Large intestine (tissue), 3 donors: ENCODE data around the gene LSM7. TPM values are rescaled to one million over a fixed set of nuclear protein-coding genes. Genes with fewer than 3 reads are reported as not detected.

Experiments used
- DNase-seq, 2 donors: peaks; one replicate each; pipeline versions ENCODE4 v3.0.0 to v3.0.0-alpha.2; 2013
- H3K27ac ChIP-seq: one replicate; pipeline ENCODE4 v1.5.1; 2013; ENCODE audit warnings: low read length
- H3K27me3 ChIP-seq: 2 replicates; pipeline ENCODE4 v1.6.1; 2013; ENCODE audit warnings: low read length; ENCODE audit not compliant: control insufficient read depth, insufficient read depth
- H3K36me3 ChIP-seq: 2 replicates; pipeline ENCODE4 v1.6.1; 2013; ENCODE audit warnings: low read length; ENCODE audit not compliant: control insufficient read depth, insufficient read depth
- H3K4me1 ChIP-seq: one replicate; pipeline ENCODE4 v1.6.1; 2013; ENCODE audit warnings: low read length; ENCODE audit not compliant: control insufficient read depth, insufficient read depth
- H3K4me3 ChIP-seq: one replicate; pipeline ENCODE4 v1.5.1; 2013; ENCODE audit warnings: low read length
- H3K9me3 ChIP-seq: one replicate; pipeline ENCODE4 v1.6.1; 2013; ENCODE audit warnings: mild to moderate bottlenecking, low read depth, low read length, moderate library complexity; ENCODE audit not compliant: control insufficient read depth
- WGBS: methylation state at CpG from one replicate; pipeline ENCODE4 v1.1.5; 2013; ENCODE audit warnings: low lambda C conversion rate; ENCODE audit not compliant: insufficient coverage; 5-methylcytosine and 5-hydroxymethylcytosine counted together
- polyA plus RNA-seq: library from polyadenylated mRNA; unstranded; fragments of 120-200 nt; gene quantifications from one replicate; pipeline ENCODE4 v1.2.1, GENCODE V29; 2013

LSM7 gene
- polyA plus RNA-seq, 1 donor, result 152 TPM

DNA sequence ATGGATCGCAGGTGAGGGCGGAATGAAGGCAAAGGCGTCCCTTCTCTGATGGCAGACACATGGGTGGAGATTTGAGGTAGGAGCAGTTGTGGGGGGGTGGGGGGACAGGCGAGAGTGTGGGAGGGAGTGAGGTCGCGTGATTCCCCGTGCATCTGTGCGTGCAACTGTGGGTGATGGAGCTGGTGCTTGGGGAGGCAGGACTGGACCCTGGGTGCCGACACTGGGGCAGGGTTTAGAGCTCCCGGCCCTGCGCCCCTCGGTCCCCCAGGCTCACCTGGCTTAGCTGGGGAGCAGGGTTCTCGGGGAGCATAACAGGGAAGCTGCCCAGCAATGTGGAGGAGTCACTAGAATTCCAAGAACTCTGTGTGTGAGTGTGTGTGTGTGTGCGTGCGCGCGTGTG lies 35.0 kb upstream of the LSM7 start:
- no peak for DNase-seq
- Histone ChIP-seq H3K9me3 (peaks cover 6% of the 10 kb centered on the region), H3K4me3 (no peak overlapping the region), H3K4me1 (no peaks in the 10 kb centered on the region), H3K36me3 (no peaks in the 10 kb centered on the region), H3K27me3 (peaks cover 34% of the 10 kb centered on the region), H3K27ac (no peak overlapping the region)
- no CpG with 5 or more reads among the region's 17 CpGs for WGBS

GRCh38 chr19:2362970-2363300 lies 34.5 kb upstream of the LSM7 start:
- peaks cover 6% of the 10 kb centered on the region for H3K9me3 ChIP-seq
- no peak overlapping the region for H3K4me3 ChIP-seq
- no peaks in the 10 kb centered on the region for H3K4me1 ChIP-seq
- no peaks in the 10 kb centered on the region for H3K36me3 ChIP-seq
- peaks cover 34% of the 10 kb centered on the region for H3K27me3 ChIP-seq
- DNase-seq, result no peak
- no peak overlapping the region for H3K27ac ChIP-seq
- WGBS, result no CpG with 5 or more reads among the region's 15 CpGs

DNA sequence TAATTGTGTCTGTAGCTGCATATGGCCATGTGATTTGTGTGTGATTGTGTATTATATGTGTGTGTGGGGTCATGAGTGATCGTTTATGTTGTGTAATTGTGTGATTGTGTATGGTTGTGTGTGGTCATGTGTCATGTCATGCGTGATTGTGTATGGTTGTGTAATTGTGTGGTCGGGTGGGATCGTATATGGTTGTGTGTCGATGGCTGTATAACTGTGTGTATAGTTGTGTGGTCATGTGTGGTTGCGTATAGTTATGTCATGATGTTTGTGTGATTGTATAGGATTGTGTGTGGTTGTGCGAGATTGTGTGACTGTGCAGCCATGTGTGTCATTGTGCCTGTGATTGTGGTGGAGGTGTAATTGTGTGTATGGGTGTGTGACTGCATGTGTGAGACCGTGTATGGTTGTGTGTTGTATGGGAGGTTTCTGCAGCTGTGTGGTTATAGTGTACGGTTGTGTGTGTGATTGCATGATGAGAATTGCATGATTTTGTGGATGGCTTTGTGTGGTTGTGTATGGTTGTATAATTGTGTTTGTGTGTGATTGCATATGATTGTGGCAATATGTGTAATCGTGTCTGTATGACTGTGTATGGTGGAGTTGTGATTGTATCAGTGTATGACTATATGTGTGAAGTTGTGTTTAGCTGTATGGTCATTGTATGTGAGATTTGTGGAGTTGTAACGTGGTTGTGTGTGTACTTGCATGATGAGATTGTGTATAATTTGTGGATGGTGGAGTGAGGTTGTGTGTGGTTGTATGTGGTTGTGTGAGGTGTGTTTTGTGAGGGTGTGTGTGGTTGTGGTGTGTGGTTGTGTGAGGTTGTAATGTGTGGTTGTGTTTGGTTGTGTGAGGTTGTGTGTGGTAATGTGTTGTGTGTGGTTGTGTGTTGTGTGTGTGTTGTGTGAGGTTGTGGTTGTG lies 33.9 kb upstream of the LSM7 start:
- no peak for DNase-seq
- Histone ChIP-seq H3K27me3 (peaks cover 34% of the 10 kb centered on the region), H3K4me3 (no peak overlapping the region), H3K27ac (no peak overlapping the region), H3K9me3 (peaks cover 6% of the 10 kb centered on the region), H3K4me1 (no peaks in the 10 kb centered on the region), H3K36me3 (no peaks in the 10 kb centered on the region)
- WGBS, result 100% methylated on average over 2 of the region's 11 CpGs

- Histone ChIP-seq H3K9me3 (peaks cover 6% of the 10 kb centered on the region), H3K27ac (no peak overlapping the region), H3K4me3 (no peak overlapping the region), H3K36me3 (no peaks in the 10 kb centered on the region), H3K4me1 (no peaks in the 10 kb centered on the region), H3K27me3 (peaks cover 34% of the 10 kb centered on the region)
- no peak for DNase-seq
- WGBS, result no CpG with 5 or more reads among the region's 24 CpGs
These were observed 33.1 kb upstream of the LSM7 start for GRCh38 chr19:2361246-2362045.

- no CpG with 5 or more reads among the region's 11 CpGs for WGBS
- peaks cover 6% of the 10 kb centered on the region for H3K9me3 ChIP-seq
- no peak overlapping the region for H3K27ac ChIP-seq
- H3K4me1 ChIP-seq, result no peaks in the 10 kb centered on the region
- DNase-seq, result no peak
- no peaks in the 10 kb centered on the region for H3K36me3 ChIP-seq
- no peak overlapping the region for H3K4me3 ChIP-seq
- peaks cover 34% of the 10 kb centered on the region for H3K27me3 ChIP-seq
These were observed 32.4 kb upstream of the LSM7 start for GRCh38 chr19:2360833-2361232.

DNA sequence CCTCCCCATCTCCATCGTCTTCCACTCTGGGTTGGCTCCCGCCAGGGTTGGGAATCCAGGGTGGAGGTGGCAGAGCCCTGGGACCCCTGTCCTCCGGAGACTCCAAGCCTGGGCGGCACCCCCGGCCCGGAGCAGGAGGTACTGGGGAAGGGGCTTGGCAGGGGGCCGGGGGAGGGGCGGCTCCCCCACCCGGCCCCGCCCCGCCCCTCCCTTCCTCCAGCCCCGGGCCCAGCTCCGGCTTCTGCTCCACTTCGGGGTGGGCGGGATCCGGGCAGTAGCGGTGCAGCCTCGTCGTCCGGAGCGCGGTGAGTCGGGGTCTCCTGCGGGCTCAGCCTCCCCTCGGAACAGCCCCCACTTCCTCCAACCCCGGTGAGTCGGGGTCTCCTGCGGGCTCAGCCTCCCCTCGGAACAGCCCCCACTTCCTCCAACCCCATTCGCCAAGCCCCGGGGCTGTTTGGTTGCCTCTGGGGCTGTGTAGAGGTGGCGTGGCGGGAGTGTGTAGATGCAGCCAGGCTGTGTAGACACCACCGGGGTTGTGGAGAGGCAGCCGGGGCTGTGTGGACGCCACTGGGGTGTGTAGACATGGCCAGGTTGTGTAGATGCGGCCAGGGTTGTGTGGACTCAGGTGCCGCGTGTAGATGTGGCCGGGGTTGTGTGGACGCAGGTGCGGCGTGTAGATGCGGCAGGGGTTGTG lies 31.8 kb upstream of the LSM7 start, which contains the start of gene TMPRSS9:
Gene TMPRSS9, plus strand, starts transcription at position 274 of the 694 bp plus-strand sequence. CDS start 29,521 bp downstream, outside the sequence.
- Histone ChIP-seq H3K9me3 (peaks cover 6% of the 10 kb centered on the region), H3K27me3 (peaks cover 34% of the 10 kb centered on the region), H3K4me1 (no peaks in the 10 kb centered on the region), H3K36me3 (no peaks in the 10 kb centered on the region), H3K27ac (no peak within 1 kb of the TSS), H3K4me3 (no peak within 1 kb of the TSS)
- no CpG with 5 or more reads among the region's 44 CpGs for WGBS
- no peak for DNase-seq

GRCh38 chr19:2358548-2359173 lies 30.3 kb upstream of the LSM7 start:
- Histone ChIP-seq H3K4me1 (no peaks in the 10 kb centered on the region), H3K36me3 (peaks cover 11% of the 10 kb centered on the region), H3K27me3 (peaks cover 34% of the 10 kb centered on the region), H3K27ac (no peak overlapping the region), H3K4me3 (no peak overlapping the region), H3K9me3 (peaks cover 6% of the 10 kb centered on the region)
- no CpG with 5 or more reads among the region's 28 CpGs for WGBS
- DNase-seq, result no peak

DNA sequence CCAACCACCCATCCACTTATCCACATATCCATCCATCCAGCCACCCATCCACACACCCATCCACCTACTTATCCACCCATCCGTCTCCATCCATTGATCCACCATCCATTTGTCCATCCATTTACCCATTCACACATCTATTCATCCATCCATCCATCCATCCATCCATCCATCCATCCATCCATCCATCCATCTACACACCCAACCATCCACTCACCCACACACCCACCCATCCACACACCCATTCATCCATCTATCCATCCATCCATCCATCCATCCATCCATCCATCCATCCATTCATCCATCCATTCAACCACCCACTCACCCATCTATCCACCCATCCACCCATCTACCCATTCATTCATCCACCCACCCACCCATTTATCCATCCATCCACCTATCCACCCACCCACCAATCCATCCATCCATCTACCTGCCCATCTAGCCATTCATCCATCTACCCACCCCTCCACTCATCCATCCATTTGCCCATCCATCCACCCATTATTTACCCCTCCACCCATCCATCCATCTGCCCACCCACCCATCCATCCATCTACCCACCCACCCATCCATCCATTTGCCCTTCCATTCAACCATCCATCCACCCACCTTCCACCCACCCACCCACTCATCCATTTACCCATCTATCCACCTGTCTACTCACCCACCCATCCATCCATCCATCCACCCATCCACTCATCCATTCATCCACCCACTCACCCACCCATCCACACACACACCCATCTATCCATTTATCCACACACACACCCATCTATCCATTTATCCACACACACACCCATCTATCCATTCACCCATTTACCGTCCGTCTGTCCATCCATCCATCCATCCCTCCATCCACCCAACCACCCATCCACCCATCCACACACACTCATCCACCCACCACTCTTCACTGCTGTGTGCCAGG lies 29.2 kb upstream of the LSM7 start:
- Histone ChIP-seq H3K4me3 (no peak overlapping the region), H3K36me3 (peaks cover 20% of the 10 kb centered on the region), H3K4me1 (no peaks in the 10 kb centered on the region), H3K27ac (no peak overlapping the region), H3K27me3 (peaks cover 30% of the 10 kb centered on the region), H3K9me3 (peaks cover 1% of the 10 kb centered on the region)
- 89% methylated on average over 3 of the region's 3 CpGs for WGBS
- no peak for DNase-seq

GRCh38 chr19:2356036-2356646 lies 27.8 kb upstream of the LSM7 start:
- no peak overlapping the region for H3K27ac ChIP-seq
- WGBS, result no CpG with 5 or more reads among the region's 21 CpGs
- H3K27me3 ChIP-seq, result peaks cover 19% of the 10 kb centered on the region
- no peaks in the 10 kb centered on the region for H3K4me1 ChIP-seq
- H3K4me3 ChIP-seq, result no peak overlapping the region
- no peaks in the 10 kb centered on the region for H3K9me3 ChIP-seq
- H3K36me3 ChIP-seq, result peaks cover 31% of the 10 kb centered on the region
- DNase-seq, result no peak
